SK-N-SH (cell line): Measurements from ENCODE around the gene CSRP1.

Experiments used
- CHD2 ChIP-seq: fragments of 150-350 bp; IDR thresholded peaks from 2 replicates; pipeline ENCODE4 v1.6.1; 2018; ENCODE audit warnings: low read length; ENCODE audit not compliant: partially characterized antibody
- EP300 ChIP-seq, 2 experiments: IDR thresholded peaks; 2 replicates each; pipeline versions ENCODE4 v1.4.0 to v1.6.1; 2012; ENCODE audit warnings: borderline replicate concordance in 1 of 2, low read depth in 1 of 2, low read length in 1 of 2
- FOSL2 ChIP-seq: IDR thresholded peaks from 2 replicates; pipeline ENCODE4 v1.4.0; 2012; ENCODE audit warnings: low read depth, mild to moderate bottlenecking, moderate library complexity, borderline replicate concordance
- MAX ChIP-seq: IDR thresholded peaks from 2 replicates; pipeline ENCODE4 v1.4.0; 2012; ENCODE audit warnings: low read depth
- SMC3 ChIP-seq: IDR thresholded peaks from 2 replicates; pipeline ENCODE4 v1.6.1; 2012; ENCODE audit warnings: low read depth, low read length, improper control_type of control experiment
- TAF1 ChIP-seq: IDR thresholded peaks from 2 replicates; pipeline ENCODE4 v1.6.1; 2012; ENCODE audit warnings: low read depth, mild to moderate bottlenecking, low read length, moderate library complexity, borderline replicate concordance
- TEAD4 ChIP-seq: IDR thresholded peaks from 2 replicates; pipeline ENCODE4 v1.4.0; 2012; ENCODE audit warnings: mild to moderate bottlenecking, borderline replicate concordance; ENCODE audit not compliant: insufficient read depth
- USF2 ChIP-seq: fragments of 150-350 bp; IDR thresholded peaks from 2 replicates; pipeline ENCODE4 v1.6.1; 2017; ENCODE audit warnings: antibody characterized with exemption, low read length, low read depth, borderline replicate concordance

GRCh38 chr1:201508809-201509208 lies 1.9 kb upstream of the CSRP1 start:
- TF ChIP-seq SMC3 = no peak
- TF ChIP-seq CHD2 = no peak
- TF ChIP-seq MAX = no peak
- TF ChIP-seq TEAD4 = no peak
- no peak for TF ChIP-seq USF2
- no peak for TF ChIP-seq FOSL2
- no peak for TF ChIP-seq TAF1
- no peak for TF ChIP-seq EP300 (IDR thresholded peaks at IDR 0.05; ENCODE audit: borderline replicate concordance in 1 of 2, low read depth in 1 of 2, low read length in 1 of 2)
